ENCODE data around the gene ERBB3.

DNA sequence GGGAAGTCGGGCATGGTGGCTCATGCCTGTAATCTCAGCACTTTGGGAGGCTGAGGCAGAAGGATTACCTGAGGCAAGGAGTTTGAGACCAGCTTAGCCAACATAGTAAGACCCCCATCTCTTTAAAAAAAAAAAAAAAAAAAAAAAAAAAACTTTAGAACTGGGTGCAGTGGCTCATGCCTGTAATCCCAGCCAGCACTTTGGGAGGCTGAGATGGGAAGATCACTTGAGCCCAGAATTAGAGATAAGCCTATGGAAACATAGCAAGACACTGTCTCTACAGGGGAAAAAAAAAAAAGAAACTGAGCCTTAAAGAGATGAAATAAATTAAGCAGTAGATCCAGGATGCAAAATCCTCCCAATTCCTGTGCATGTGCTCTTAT lies 22.7 kb downstream of the ERBB3 start:
- TF ChIP-seq SP1 (IDR thresholded peaks at IDR 0.05) (no peak), BHLHE40 (IDR thresholded peaks at IDR 0.05; ENCODE audit: borderline replicate concordance) (no peak), TARDBP (IDR thresholded peaks at IDR 0.05) (no peak), FOXK2 (IDR thresholded peaks at IDR 0.05) (no peak), L3MBTL2 (conservative IDR thresholded peaks at IDR 0.05) (no peak), FOXM1 (IDR thresholded peaks at IDR 0.05; ENCODE audit: borderline replicate concordance) (no peak)

All from HEK293T (cell line).